K562 (cell line): ENCODE data around the gene ANKLE2. TPM values are rescaled to one million over a fixed set of nuclear protein-coding genes. Genes with fewer than 3 reads are reported as not detected.

Experiments used
- ATAC-seq: fragments of 200-7000 bp; cut with Tn5 transposase; 3 replicates; pipeline ENCODE4 v1.9.1; 2020; ENCODE audit warnings: moderate library complexity
- BruUV-seq: library from RNA; stranded (reverse); fragments of 400-500 nt; replicated peaks from 2 replicates; lab custom pipeline; 2021; lab: Mats Ljungman, UMichigan
- CTCF ChIA-PET: fragments of 300-600 bp; formaldehyde crosslinking; extraction: SDS; loops from one replicate; lab custom pipeline; 2021; ENCODE audit warnings: low intra/inter-chr PET ratio; lab: Yijun Ruan, JAX
- POLR2A ChIA-PET: fragments of 300-600, 350-650 bp; sonication (Branson Sonifier 250); formaldehyde crosslinking; extraction: SDS; loops from one replicate; lab custom pipeline; 2021; ENCODE audit warnings: antibody characterized with exemption, inconsistent platforms; lab: Yijun Ruan, JAX
- DNase-seq, 4 experiments: peaks; one replicate each; pipeline versions ENCODE4 v3.0.0 to v3.0.0-alpha.2; 2011 to 2018; ENCODE audit warnings: low spot score in 3 of 4, mixed read lengths in 3 of 4; ENCODE audit errors: extremely low read depth in 1 of 4
- FAIRE-seq: peaks from 2 replicates; lab custom pipeline; 2011; peaks lifted over from hg19 to GRCh38; lab: Jason Lieb, UNC
- H2AFZ ChIP-seq: 2 replicates; pipeline ENCODE4 v1.6.0; 2011; ENCODE audit warnings: low read depth, low read length, control low read depth, inconsistent platforms
- H3K27ac ChIP-seq: fragments of 200-600 bp; 3 replicates; pipeline ENCODE4 v1.8.0; 2011; ENCODE audit warnings: low read depth, mild to moderate bottlenecking, control low read depth, inconsistent platforms, low read length, moderate library complexity, mixed read lengths; ENCODE audit errors: extremely low read depth
- H3K27me3 ChIP-seq, 2 experiments: fragments of 300-600 bp in 1 of 2; 2 replicates in 1 of 2; 3 replicates in 1 of 2; pipeline versions ENCODE4 v1.6.0 to v1.8.0; 2011; ENCODE audit warnings: inconsistent platforms in 2 of 2, low read length in 2 of 2, mild to moderate bottlenecking in 1 of 2, mixed read lengths in 1 of 2, moderate library complexity in 1 of 2; ENCODE audit not compliant: control insufficient read depth in 2 of 2, insufficient read depth in 2 of 2
- H3K36me3 ChIP-seq: fragments of 300-600 bp; 3 replicates; pipeline ENCODE4 v1.8.0; 2011; ENCODE audit warnings: mild to moderate bottlenecking, low read length, inconsistent platforms; ENCODE audit not compliant: control insufficient read depth, insufficient read depth
- H3K4me1 ChIP-seq, 2 experiments: fragments of 200-600 bp in 1 of 2; replicated peaks in 1 of 2; 2 replicates in 1 of 2; 3 replicates in 1 of 2; pipeline versions ENCODE4 v1.5.1 to v1.8.0; 2011; ENCODE audit warnings: inconsistent platforms in 2 of 2, low read length in 2 of 2, mild to moderate bottlenecking in 1 of 2, mixed read lengths in 1 of 2, moderate library complexity in 1 of 2; ENCODE audit not compliant: control insufficient read depth in 2 of 2, insufficient read depth in 2 of 2
- H3K4me2 ChIP-seq: 2 replicates; pipeline ENCODE4 v1.6.1; 2011; ENCODE audit warnings: low read length, control low read depth, inconsistent platforms, mixed read lengths; ENCODE audit not compliant: insufficient read depth
- H3K4me3 ChIP-seq: fragments of 200-600 bp; sonication (generic), shearing (Covaris generic); 2 replicates; pipeline ENCODE4 v1.5.1; 2016; ENCODE audit warnings: control low read depth, inconsistent platforms
- H3K79me2 ChIP-seq: fragments of 200-600 bp; 3 replicates; pipeline ENCODE4 v1.8.0; 2011; ENCODE audit warnings: low read length, inconsistent platforms; ENCODE audit not compliant: control insufficient read depth, insufficient read depth
- H3K9ac ChIP-seq, 2 experiments: 2 replicates each; pipeline versions ENCODE4 v1.6.0 to v1.6.1; 2011; ENCODE audit warnings: low read depth in 2 of 2, low read length in 2 of 2, control low read depth in 1 of 2, inconsistent platforms in 1 of 2, mild to moderate bottlenecking in 1 of 2, mixed read lengths in 1 of 2; ENCODE audit not compliant: insufficient read depth in 1 of 2
- H3K9me1 ChIP-seq: one replicate; pipeline ENCODE4 v1.6.0; 2011; ENCODE audit warnings: inconsistent platforms, mild to moderate bottlenecking, low read length, moderate library complexity; ENCODE audit not compliant: control insufficient read depth, insufficient read depth
- H3K9me3 ChIP-seq: replicated peaks from 2 replicates; pipeline ENCODE4 v1.5.1; 2011; ENCODE audit warnings: low read depth, low read length, inconsistent platforms; ENCODE audit not compliant: control insufficient read depth, insufficient read depth
- H4K20me1 ChIP-seq: replicated peaks from 2 replicates; pipeline ENCODE4 v1.6.1; 2011; ENCODE audit warnings: low read length, inconsistent platforms, mixed read lengths; ENCODE audit not compliant: control insufficient read depth, insufficient read depth
- BMI1 ChIP-seq: fragments of 150-350 bp; IDR thresholded peaks from 2 replicates; pipeline ENCODE4 v1.6.1; 2014; ENCODE audit warnings: low read length
- CCAR2 ChIP-seq: fragments of 200-400 bp; formaldehyde crosslinking; IDR thresholded peaks from 2 replicates; pipeline ENCODE4 v1.6.1; 2017; ENCODE audit warnings: mild to moderate bottlenecking, low read depth, low read length
- CREM ChIP-seq: IDR thresholded peaks from 2 replicates; pipeline ENCODE4 v1.6.1; 2014; ENCODE audit warnings: antibody characterized with exemption, low read depth
- EHMT2 ChIP-seq: fragments of 450-650 bp; IDR thresholded peaks from 2 replicates; pipeline ENCODE4 v1.6.1; 2018; ENCODE audit warnings: antibody characterized with exemption
- FOSL1 ChIP-seq: fragments of 200-800 bp; sonication (Bioruptor generic); conservative IDR thresholded peaks from 2 replicates; pipeline ENCODE4 v1.6.1; 2016; ENCODE audit warnings: missing genetic modification characterization, missing compliant biosample characterization
- NR4A1 ChIP-seq, 2 experiments: fragments of 250-450 bp in 1 of 2; fragments of 450-650 bp in 1 of 2; sonication (Bioruptor Pico) in 1 of 2; IDR thresholded peaks; 2 replicates each; pipeline versions ENCODE4 v1.4.0 to v1.6.1; 2016 to 2020; ENCODE audit warnings: mild to moderate bottlenecking in 2 of 2, missing compliant biosample characterization in 1 of 2, missing genetic modification characterization in 1 of 2, moderate library complexity in 1 of 2
- NRF1 ChIP-seq, 2 experiments: fragments of 450-650 bp; IDR thresholded peaks in 1 of 2; conservative IDR thresholded peaks in 1 of 2; 2 replicates each; pipeline ENCODE4 v1.6.1; 2014; ENCODE audit warnings: mild to moderate bottlenecking in 2 of 2
- POLR2A ChIP-seq: fragments of 450-650 bp; conservative IDR thresholded peaks from 2 replicates; pipeline ENCODE4 v1.6.1; 2016
- POLR2G ChIP-seq: fragments of 200-400 bp; formaldehyde crosslinking; IDR thresholded peaks from 2 replicates; pipeline ENCODE4 v1.6.1; 2017; ENCODE audit warnings: low read depth, mild to moderate bottlenecking, antibody characterized with exemption, low read length, moderate library complexity
- RBFOX2 ChIP-seq: fragments of 200-400 bp; formaldehyde crosslinking; IDR thresholded peaks from 2 replicates; pipeline ENCODE4 v1.6.1; 2017; ENCODE audit warnings: low read depth, mild to moderate bottlenecking, low read length, moderate library complexity
- RBM22 ChIP-seq: fragments of 200-400 bp; formaldehyde crosslinking; IDR thresholded peaks from 2 replicates; pipeline ENCODE4 v1.6.1; 2018; ENCODE audit warnings: low read length, low read depth; ENCODE audit not compliant: poor library complexity, severe bottlenecking
- SPI1 ChIP-seq: IDR thresholded peaks from 2 replicates; pipeline ENCODE4 v1.6.1; 2011; ENCODE audit warnings: low read depth, low read length, control low read depth, borderline replicate concordance
- TFAP4 ChIP-seq: sonication (generic); formaldehyde crosslinking; IDR thresholded peaks from 2 replicates; pipeline ENCODE4 v1.8.0; 2022; ENCODE audit warnings: missing genetic modification reagents, mild to moderate bottlenecking, moderate library complexity, borderline replicate concordance
- ZNF121 ChIP-seq: sonication (generic); formaldehyde crosslinking; conservative IDR thresholded peaks from 2 replicates; pipeline ENCODE4 v1.8.0; 2022; ENCODE audit warnings: missing genetic modification reagents
- ZNF76 ChIP-seq: fragments of 250-450 bp; sonication (Bioruptor Pico); IDR thresholded peaks from 2 replicates; pipeline ENCODE4 v1.4.0; 2020; ENCODE audit warnings: mild to moderate bottlenecking, moderate library complexity, borderline replicate concordance
- WGBS: fragments of 100-300 bp; shearing (Covaris generic); methylation state at CpG from one replicate; pipeline ENCODE4 v1.1.6; 2016; ENCODE audit warnings: low coverage, mixed read lengths; ENCODE audit not compliant: insufficient coverage; ENCODE audit errors: missing lambda C conversion rate; 5-methylcytosine and 5-hydroxymethylcytosine counted together
- in situ Hi-C: fragments of 300-500 bp; cut with MboI; formaldehyde crosslinking; loops from 4 replicates; pipeline ENCODE4 v1.15.0; 2018; ENCODE audit warnings: inconsistent platforms, mixed read lengths
- intact Hi-C: fragments of 100-400 bp; cut with micrococcal nuclease; formaldehyde crosslinking; loops from 2 replicates; pipeline ENCODE4 v1.14.2; 2022
- polyA plus RNA-seq, 8 experiments: library from polyadenylated mRNA; depleted of rRNA in 4 of 8; stranded (reverse) in 5 of 8; unstranded in 3 of 8; fragments of >200 nt; fragmentation: Nextera tagmentation in 2 of 8; fragmentation: Illumina TruSeq in 1 of 8; extraction: Ambion mirVana in 2 of 8; extraction: Trizol in 1 of 8; gene quantifications; 2 replicates each; pipeline versions ENCODE4 v1.2.1 to v1.2.3, GENCODE V29; 2011 to 2014; ENCODE audit warnings: inconsistent platforms in 1 of 8, missing spikeins in 1 of 8
- total RNA-seq, 7 experiments: library from RNA; depleted of rRNA in 6 of 7; stranded (reverse); fragments of >200 nt in 6 of 7; fragmentation: Illumina TruSeq in 2 of 7; extraction: Trizol in 2 of 7; gene quantifications; 2 replicates each; pipeline versions ENCODE4 v1.2.1 to v1.2.3, GENCODE V29; 2011 to 2021; ENCODE audit warnings: low replicate concordance in 1 of 7

The ANKLE2 gene
- total and polyA plus RNA-seq, 9 of the 15 experiments (the other 6 are each of a cell fraction or from before 2014, with no cell fraction given): 3.2 to 57.7 (median 45.6) TPM

DNA sequence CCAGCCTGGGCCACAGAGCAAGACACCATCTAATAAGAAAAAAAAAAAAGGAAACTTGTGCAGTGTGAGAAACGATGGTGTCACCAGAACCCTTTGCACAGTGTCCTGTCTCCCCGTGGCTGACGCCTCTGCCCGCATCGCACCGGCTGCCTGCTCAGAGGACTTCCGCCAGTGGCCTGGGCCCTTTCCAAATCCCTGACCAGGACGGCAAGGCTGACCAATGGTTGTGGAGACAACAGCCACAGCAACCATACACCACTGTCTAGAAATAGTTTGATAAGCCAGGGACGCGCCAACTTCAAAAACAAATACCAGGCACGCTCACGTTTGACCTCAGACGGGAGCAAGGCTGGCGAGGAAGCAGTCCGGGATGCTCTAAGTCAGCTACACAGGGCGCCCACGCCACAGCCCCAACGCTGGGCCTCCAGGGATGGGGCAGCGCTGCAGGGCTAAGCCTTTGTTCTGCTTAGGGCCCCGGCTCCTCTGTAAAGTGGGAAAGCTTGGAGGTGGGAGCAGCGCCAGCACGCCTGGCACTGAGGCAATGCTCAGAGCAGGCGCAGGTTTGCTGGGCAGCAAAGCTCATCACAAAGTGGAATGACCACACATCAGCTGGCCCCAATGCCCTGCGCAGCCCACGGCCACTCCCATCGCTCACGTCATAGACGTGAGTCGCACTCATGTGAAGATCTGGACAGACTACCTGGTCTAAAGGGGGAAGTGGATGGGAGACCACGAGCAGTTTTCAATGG is 38.4 kb downstream of the ANKLE2 start:
- intact Hi-C loops: no loop called here
- no TSS peak for BruUV-seq
- DNase-seq: peak in 1 of 4 experiments; percentile 54
- H3K4me3 ChIP-seq: no peak overlapping the region
- peak; percentile 37 for FAIRE-seq
- H3K4me2 ChIP-seq: no peak overlapping the region
- H3K79me2 ChIP-seq: no peaks in the 10 kb centered on the region; the same call in 2 of the 3 replicates
- peaks cover 92% of the 10 kb centered on the region for H3K36me3 ChIP-seq
- peak; percentile 53 for ATAC-seq
- H3K4me1 ChIP-seq: peaks cover 0 to 18% of the 10 kb centered on the region in 2 experiments; a peak in 3 of 5 replicates
- in situ Hi-C loops: no loop called here
- CTCF ChIA-PET: no interaction called here
- WGBS: 89% methylated on average over 30 of the region's 30 CpGs
- no peaks in the 10 kb centered on the region for H3K9me3 ChIP-seq
- peak overlapping the region; percentile 43; the same call in 2 of the 3 replicates for H3K27ac ChIP-seq
- POLR2A ChIA-PET: interaction anchor here (0.6 to 1.0 kb wide), 2 partner anchors 9 to 112 kb away, joined by 3 read pairs; no protein-coding TSS in a partner anchor
- no peak overlapping the region for H2AFZ ChIP-seq
- peak overlapping the region in 1 of 2 experiments; percentile 80; a peak in 2 of 4 replicates for H3K9ac ChIP-seq
- H4K20me1 ChIP-seq: no peaks in the 10 kb centered on the region; the same call in 1 of the 2 replicates
- no peak for TF ChIP-seq BMI1
- TF ChIP-seq EHMT2: no peak
- peak; percentile 75 for TF ChIP-seq POLR2G
- no peak for TF ChIP-seq CCAR2
- peak; percentile 26; the same call in 1 of the 2 replicates for TF ChIP-seq RBFOX2
- TF ChIP-seq NR4A1 (CRISPR knock-in tag; IDR thresholded peaks at IDR 0.05): no peak
- no peak for TF ChIP-seq NR4A1 (tag; IDR thresholded peaks at IDR 0.05)
- peak; percentile 36; the same call in 1 of the 2 replicates for TF ChIP-seq POLR2A
- peak; percentile 61 for TF ChIP-seq SPI1
- peak; percentile 65; the same call in 1 of the 2 replicates for TF ChIP-seq FOSL1 (tag)
- TF ChIP-seq CREM: peak; percentile 66
- TF ChIP-seq RBM22: peak; percentile 78
- TF ChIP-seq ZNF76 (CRISPR knock-in tag): no peak
- TF ChIP-seq ZNF121: 0 out of 2 replicates have a peak, but pooled peaks have one; percentile 5
- TF ChIP-seq TFAP4 (CRISPR knock-in tag): peak; percentile 48; the same call in 1 of the 2 replicates
- TF ChIP-seq NRF1 (conservative IDR thresholded peaks at IDR 0.05 in 1 of 2, IDR thresholded peaks at IDR 0.05 in 1 of 2): peak; percentile 28 to 31; a peak in 2 of 4 replicates
- H3K9me1 ChIP-seq: peaks cover 5% of the 10 kb centered on the region
- H3K27me3 ChIP-seq: no peaks in the 10 kb centered on the region
